Bone marrow (tissue), 2 donors: ENCODE measurements around the gene DBNDD1.

Source experiments
- DNase-seq, 2 donors: peaks; one replicate each; lab custom pipeline; 2025; lab: John Stamatoyannopoulos, UW

DBNDD1 gene

GRCh38 chr16:90035902-90036301 lies 16.6 kb upstream of the DBNDD1 start:
- DNase-seq, result no peak

GRCh38 chr16:90034504-90034903 lies 15.2 kb upstream of the DBNDD1 start:
- DNase-seq, result no peak

GRCh38 chr16:90033387-90033786 lies 14.1 kb upstream of the DBNDD1 start:
- DNase-seq, result no peak

GRCh38 chr16:90032674-90033331 lies 13.5 kb upstream of the DBNDD1 start:
- DNase-seq, result no peak

GRCh38 chr16:90031931-90032673 lies 12.8 kb upstream of the DBNDD1 start:
- DNase-seq, result no peak

GRCh38 chr16:90031186-90031930 lies 12.1 kb upstream of the DBNDD1 start:
- no peak for DNase-seq

- no peak for DNase-seq
Observed at GRCh38 chr16:90028985-90029384, 9.7 kb upstream of the DBNDD1 start.

- no peak for DNase-seq
Observed at GRCh38 chr16:90027611-90028010, 8.4 kb upstream of the DBNDD1 start.

- no peak for DNase-seq
Observed at GRCh38 chr16:90026135-90026534, 6.9 kb upstream of the DBNDD1 start.

- DNase-seq, result no peak
Observed at GRCh38 chr16:90023078-90023447, 3.8 kb upstream of the DBNDD1 start.

- peak; percentile 45 to 67 for DNase-seq
Observed at GRCh38 chr16:90022209-90023077, 3.2 kb upstream of the DBNDD1 start.

- DNase-seq, result no peak
Observed at GRCh38 chr16:90020838-90021382, 1.7 kb upstream of the DBNDD1 start.

- DNase-seq, result no peak
Observed at GRCh38 chr16:90020260-90020837, 1.1 kb upstream of the DBNDD1 start.

GRCh38 chr16:90019543-90020259 lies 445 bp upstream of the DBNDD1 start:
- DNase-seq, result no peak

GRCh38 chr16:90018297-90018651 lies 982 bp downstream of the DBNDD1 start:
- DNase-seq, result no peak

- DNase-seq, result no peak
Observed at GRCh38 chr16:90016339-90016950, 2.8 kb downstream of the DBNDD1 start.

GRCh38 chr16:90015586-90016338 lies 3.5 kb downstream of the DBNDD1 start:
- DNase-seq, result no peak

GRCh38 chr16:90012991-90013745 lies 6.1 kb downstream of the DBNDD1 start:
- DNase-seq, result no peak
